ENCODE data around the gene TEK.
"Not testable (repeated sequence)": the region's sequence is repeated elsewhere in the genome, so short reads cannot be mapped to it uniquely, and the experiment has no call there.

TEK gene

DNA sequence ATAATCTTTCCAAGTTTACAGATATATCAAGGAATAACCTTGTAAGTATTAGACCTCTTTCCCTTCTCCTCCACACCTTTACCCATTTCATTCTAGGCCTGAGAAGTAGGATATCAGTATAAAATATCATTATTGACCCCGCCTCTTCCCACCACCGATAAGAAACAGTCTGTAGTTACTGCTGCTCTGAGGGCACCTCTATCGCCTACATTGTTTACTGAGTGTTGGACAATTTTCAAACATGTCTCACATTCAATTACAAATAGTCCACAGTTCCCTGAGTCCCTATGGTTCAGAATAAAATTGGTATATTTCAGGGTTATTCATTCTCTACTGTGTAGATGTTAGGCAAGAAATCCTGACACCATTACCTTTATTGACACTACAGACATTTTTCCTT, 73.4 kb downstream of the TEK start:
- DNase-seq = no peak

GRCh38 chr9:27183131-27183530, 74.1 kb downstream of the TEK start:
- no peak for DNase-seq

DNA sequence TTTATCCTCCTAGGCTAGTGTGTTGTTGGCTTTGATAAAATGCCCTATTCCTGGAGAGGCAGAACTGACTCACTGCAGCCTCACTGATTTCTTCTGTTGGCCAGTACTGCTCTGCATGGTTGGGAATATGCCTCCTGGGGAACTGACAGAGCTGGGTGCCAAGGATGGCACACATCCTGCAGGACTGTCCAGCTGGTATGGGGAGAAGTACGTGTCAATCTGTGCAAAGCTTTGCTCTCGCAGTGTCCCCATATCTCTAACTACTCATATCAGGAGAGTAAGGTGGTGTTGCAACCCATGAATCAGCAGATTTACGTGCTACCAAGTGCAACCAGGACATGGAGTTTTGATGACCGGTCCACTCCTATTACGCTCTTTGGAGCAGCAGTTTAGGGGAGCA, 74.7 kb downstream of the TEK start:
- no peak for DNase-seq

GRCh38 chr9:27184556-27185351, 75.7 kb downstream of the TEK start:
- DNase-seq = no peak

DNA sequence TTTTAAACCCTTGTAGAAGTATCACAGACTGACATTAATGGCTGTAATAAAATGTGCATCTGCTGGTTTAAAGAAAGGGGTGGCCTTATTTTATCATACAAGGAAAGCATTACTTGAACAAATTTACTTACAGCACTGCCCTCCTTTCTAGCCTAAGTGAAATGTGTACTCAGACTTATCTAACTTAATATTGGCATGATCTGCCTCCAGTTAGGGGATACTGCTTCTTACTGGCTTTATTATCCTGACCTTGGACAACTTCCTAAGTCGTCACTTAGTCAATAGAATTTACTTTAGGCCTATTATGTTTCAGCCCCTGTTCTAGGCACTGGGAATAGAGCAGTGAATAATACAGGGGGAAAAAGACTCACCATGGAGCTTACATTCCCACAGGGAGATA, 79.4 kb downstream of the TEK start:
- DNase-seq = no peak

DNA sequence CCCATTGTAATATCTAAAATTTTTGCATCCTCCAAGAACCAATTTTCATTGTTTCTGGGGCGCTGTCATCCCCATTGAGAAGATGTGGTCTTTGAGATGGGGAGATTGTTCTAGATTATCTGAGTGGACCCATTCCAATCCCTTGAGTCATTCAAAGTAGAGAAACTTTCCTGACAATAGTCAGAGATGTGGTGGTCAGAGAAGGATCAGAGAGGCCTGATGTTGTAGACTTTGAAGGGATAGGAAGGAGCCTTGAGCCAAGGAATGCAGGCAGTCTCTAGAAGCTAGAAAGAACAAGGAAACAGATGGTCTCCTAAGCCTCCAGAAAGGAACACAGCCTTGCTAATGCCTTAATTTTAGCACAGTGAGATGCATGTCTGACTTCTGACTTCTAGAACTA, 80.4 kb downstream of the TEK start:
- no peak for DNase-seq

- no peak for DNase-seq
Measured at GRCh38 chr9:27192291-27192960, 83.4 kb downstream of the TEK start.

GRCh38 chr9:27193886-27194285, 84.9 kb downstream of the TEK start:
- no peak for DNase-seq

GRCh38 chr9:27194401-27195091, 85.5 kb downstream of the TEK start:
- DNase-seq = no peak

- no peak for DNase-seq
Measured at GRCh38 chr9:27195191-27195590, 86.2 kb downstream of the TEK start.

DNA sequence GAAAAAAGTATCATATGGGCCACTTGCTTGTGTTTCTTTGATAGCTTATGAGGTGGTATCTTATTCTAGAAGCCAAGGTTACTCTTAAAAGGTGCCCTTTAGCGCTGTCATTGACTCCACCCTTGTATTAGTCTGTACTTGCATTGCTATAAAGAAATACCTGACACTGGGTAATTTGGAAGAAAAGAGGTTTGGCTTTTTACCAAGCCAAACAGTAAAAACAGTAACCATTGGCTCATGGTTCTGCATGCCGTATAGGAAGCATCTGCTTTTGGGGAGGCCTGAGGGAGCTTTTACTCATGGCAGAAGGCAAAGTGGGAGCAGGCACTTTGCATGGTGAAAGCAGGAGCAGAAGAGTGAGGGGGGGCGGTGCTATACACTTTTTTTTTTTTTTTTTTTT, 87.4 kb downstream of the TEK start:
- DNase-seq = no peak

- no peak for DNase-seq
Measured at GRCh38 chr9:27198190-27198589, 89.2 kb downstream of the TEK start.

DNA sequence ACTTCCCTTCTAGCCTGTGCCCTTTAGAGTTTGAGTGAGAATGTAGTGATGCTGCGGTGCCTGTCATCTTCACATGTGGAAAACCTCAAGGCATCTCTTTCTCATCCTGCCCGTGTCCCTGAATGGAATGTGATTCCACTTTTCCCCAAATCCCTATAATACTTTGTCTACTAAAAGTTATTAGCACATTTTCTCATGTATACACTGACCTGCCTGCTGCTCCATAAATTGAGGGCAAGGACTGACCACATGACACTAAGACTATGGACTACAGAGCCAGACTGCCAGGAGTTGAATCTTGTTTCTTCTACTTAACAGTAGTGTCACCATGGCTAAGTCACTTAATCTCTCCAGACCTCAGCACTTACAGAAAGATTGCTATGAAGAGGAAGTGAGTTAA, 93.0 kb downstream of the TEK start:
- DNase-seq = no peak

- DNase-seq = no peak
Measured at GRCh38 chr9:27203783-27204182, 94.8 kb downstream of the TEK start.

- no peak for DNase-seq
Measured at GRCh38 chr9:27204578-27204977, 95.6 kb downstream of the TEK start.

- DNase-seq = no peak
Measured at GRCh38 chr9:27205198-27205597, 96.2 kb downstream of the TEK start.

GRCh38 chr9:27206041-27206440, 97.0 kb downstream of the TEK start:
- no peak for DNase-seq

- DNase-seq = no peak
Measured at GRCh38 chr9:27209034-27209433, 100.0 kb downstream of the TEK start.

GRCh38 chr9:27210588-27210987, 101.6 kb downstream of the TEK start:
- DNase-seq = no peak

DNA sequence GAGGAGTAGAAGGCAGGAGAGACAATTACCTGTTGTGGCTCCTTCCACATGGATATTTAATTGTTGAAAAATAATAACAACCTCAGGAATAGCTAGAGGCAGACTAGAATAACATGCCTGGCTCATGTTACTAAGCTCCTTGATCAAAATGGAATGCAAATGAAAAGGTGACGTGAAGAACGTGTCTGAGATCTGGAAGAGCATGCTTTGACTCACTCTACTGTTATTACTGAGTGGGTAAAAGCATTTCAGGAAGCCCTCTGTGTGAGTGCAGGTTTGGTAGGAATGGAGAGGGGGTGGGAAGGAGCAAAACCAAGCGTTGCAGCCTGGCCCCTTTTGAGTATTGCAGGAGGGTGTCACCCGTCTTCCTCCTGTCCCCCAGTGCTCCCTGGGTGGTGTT, 103.2 kb downstream of the TEK start:
- DNase-seq = no peak

DNA sequence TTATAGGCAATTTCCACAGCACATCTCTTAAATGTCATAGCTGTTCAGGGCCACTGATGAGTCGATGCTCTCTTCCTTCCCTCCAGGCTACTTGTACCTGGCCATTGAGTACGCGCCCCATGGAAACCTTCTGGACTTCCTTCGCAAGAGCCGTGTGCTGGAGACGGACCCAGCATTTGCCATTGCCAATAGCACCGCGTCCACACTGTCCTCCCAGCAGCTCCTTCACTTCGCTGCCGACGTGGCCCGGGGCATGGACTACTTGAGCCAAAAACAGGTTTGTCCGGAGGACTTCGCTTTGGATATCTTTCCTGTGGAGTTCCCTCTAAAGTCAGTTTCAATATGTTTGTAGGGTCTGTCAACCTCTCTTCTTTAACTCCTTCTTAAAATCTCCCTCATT, 103.6 kb downstream of the TEK start:
- DNase-seq = no peak

- no peak for DNase-seq
Measured at GRCh38 chr9:27227192-27227591, 118.2 kb downstream of the TEK start.

DNA sequence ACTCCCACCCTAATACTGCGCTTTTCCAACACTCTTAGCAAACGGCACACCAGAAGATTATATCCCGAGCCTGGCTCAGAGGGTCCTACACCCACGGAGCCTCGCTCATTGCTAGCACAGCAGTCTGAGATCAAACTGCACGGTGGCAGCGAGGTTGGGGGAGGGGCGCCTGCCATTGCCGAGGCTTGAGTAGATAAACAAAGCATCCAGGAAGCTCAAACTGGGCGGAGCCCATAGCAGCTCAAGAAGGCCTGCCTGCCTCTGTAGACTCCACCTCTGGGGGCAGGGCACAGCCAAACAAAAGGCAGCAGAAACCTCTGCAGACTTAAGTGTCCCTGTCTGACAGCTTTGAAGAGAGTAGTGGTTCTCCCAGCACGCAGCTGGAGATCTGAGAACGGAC, 130.6 kb downstream of the TEK start:
- not testable (repeated sequence) for DNase-seq

- DNase-seq = no peak
Measured at GRCh38 chr9:27247756-27248155, 138.7 kb downstream of the TEK start.
